Measurements from ENCODE around the gene CBX4. TPM values are rescaled to one million over a fixed set of nuclear protein-coding genes. Genes with fewer than 3 reads are reported as not detected.
A peak's percentile ranks its signal among the peaks of the same experiment; 100 is the strongest.

The CBX4 gene
- polyA plus RNA-seq, 1 of the 3 experiments (the other 2 are of a cell fraction) = 21.9 TPM

DNA sequence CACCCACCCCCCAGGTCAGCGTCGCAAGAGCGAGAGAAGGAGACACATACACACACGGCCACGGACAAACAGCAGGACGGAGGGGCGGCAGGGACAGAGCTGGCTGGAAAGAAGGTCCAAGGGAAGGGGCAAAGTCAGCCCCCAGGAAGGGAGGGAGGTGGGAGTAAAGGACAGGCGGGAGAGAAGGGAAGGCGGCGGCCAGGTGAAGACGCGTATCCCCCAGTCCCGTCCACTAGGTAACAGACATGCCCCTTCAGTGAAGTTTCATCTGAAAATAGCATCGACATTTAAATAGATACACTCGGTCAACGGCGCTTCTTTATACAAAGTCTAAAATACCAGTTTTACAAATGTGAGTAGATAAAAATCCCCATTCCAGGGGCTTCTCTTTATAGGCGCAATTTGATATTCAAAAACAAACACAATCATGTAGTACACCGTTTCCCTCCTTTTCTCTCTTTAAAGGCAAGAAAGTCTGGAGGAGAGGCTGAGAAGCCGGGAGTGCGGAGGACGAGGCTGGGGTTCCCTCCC is 46.8 kb downstream of the CBX4 start (continued):
- TF ChIP-seq, protein P1, sequence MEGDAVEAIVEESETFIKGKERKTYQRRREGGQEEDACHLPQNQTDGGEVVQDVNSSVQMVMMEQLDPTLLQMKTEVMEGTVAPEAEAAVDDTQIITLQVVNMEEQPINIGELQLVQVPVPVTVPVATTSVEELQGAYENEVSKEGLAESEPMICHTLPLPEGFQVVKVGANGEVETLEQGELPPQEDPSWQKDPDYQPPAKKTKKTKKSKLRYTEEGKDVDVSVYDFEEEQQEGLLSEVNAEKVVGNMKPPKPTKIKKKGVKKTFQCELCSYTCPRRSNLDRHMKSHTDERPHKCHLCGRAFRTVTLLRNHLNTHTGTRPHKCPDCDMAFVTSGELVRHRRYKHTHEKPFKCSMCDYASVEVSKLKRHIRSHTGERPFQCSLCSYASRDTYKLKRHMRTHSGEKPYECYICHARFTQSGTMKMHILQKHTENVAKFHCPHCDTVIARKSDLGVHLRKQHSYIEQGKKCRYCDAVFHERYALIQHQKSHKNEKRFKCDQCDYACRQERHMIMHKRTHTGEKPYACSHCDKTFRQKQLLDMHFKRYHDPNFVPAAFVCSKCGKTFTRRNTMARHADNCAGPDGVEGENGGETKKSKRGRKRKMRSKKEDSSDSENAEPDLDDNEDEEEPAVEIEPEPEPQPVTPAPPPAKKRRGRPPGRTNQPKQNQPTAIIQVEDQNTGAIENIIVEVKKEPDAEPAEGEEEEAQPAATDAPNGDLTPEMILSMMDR (IDR thresholded peaks at IDR 0.05) = no peak
- TF ChIP-seq TCF12 (IDR thresholded peaks at IDR 0.05) = no peak

DNA sequence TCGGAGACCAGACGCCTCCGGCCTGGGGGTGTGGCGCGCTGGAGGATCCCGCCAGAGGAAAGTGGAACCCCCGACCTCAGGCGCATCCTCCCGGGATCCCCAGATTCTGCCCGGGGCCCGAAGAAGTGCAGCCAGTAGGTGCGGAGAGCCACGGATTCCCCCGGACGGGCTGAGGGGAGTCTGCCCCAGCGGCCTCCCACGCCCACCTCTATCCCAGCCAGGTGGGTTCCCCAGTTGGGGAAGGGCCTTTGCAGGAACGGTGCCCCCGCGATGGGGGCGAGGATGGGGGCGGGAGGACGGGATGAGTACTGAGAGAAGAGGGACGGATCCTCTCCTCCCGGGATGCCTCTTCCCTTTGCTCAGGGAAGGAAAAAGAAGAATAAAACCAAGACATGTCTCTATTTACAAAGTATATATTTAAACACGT is 47.5 kb downstream of the CBX4 start:
- ChIA-PET CTCF (interaction anchor here (2.6 kb wide), 1 partner anchor 20 kb away, joined by 8 read pairs; no protein-coding TSS in a partner anchor), POLR2A (no interaction called here)
- Histone ChIP-seq H3K9me3 (no peaks in the 10 kb centered on the region), H2AFZ (ENCODE audit: low read depth) (no peak overlapping the region), H3F3A (replicated peaks; ENCODE audit: insufficient read depth) (peaks cover 12% of the 10 kb centered on the region), H3K4me1 (ENCODE audit: control insufficient read depth in 1 of 2, insufficient read depth in 2 of 2, low read depth in 1 of 2, low read length in 1 of 2) (peaks cover 16 to 57% of the 10 kb centered on the region in 2 experiments; a peak in 3 of 4 replicates), H3K36me3 (replicated peaks in 1 of 2; ENCODE audit: control insufficient read depth in 1 of 2, insufficient read depth in 2 of 2, low read length in 1 of 2) (peaks cover 0 to 24% of the 10 kb centered on the region in 2 experiments), H3K4me2 (no peak overlapping the region), H3K4me3 (ENCODE audit: low read depth in 2 of 2, low read length in 1 of 2) (no peak overlapping the region), H3K9ac (no peak overlapping the region), H3K9me2 (no peaks in the 10 kb centered on the region), H3K27ac (ENCODE audit: low read depth in 2 of 2, low read length in 1 of 2) (no peak overlapping the region), H3K27me3 (ENCODE audit: insufficient read depth) (no peaks in the 10 kb centered on the region), H3K79me2 (ENCODE audit: insufficient read depth) (peaks cover 18% of the 10 kb centered on the region), H4K20me1 (ENCODE audit: insufficient read depth) (peaks cover 11% of the 10 kb centered on the region; the same call in 1 of the 2 replicates)
- 78% methylated on average over 20 of the region's 26 CpGs for WGBS (ENCODE audit: low lambda C conversion rate)
- TF ChIP-seq MEF2A (IDR thresholded peaks at IDR 0.05; ENCODE audit: borderline replicate concordance, low read depth) (no peak), EP300 (IDR thresholded peaks at IDR 0.05; ENCODE audit: borderline replicate concordance in 1 of 2, low read depth in 1 of 2, low read length in 1 of 2) (no peak), TAF1 (IDR thresholded peaks at IDR 0.05; ENCODE audit: borderline replicate concordance, low read depth, low read length) (no peak), YY1 (IDR thresholded peaks at IDR 0.05; ENCODE audit: low read depth) (no peak), RAD21 (IDR thresholded peaks at IDR 0.05; ENCODE audit: low read length) (no peak), RXRA (IDR thresholded peaks at IDR 0.05; ENCODE audit: borderline replicate concordance, low read depth) (no peak), ELF1 (IDR thresholded peaks at IDR 0.05) (no peak), POLR2AphosphoS5 (IDR thresholded peaks at IDR 0.05; ENCODE audit: low read depth, low read length) (no peak), FOXM1 (IDR thresholded peaks at IDR 0.05; ENCODE audit: low read depth) (no peak)
- DNase-seq = peak; percentile 63

DNA sequence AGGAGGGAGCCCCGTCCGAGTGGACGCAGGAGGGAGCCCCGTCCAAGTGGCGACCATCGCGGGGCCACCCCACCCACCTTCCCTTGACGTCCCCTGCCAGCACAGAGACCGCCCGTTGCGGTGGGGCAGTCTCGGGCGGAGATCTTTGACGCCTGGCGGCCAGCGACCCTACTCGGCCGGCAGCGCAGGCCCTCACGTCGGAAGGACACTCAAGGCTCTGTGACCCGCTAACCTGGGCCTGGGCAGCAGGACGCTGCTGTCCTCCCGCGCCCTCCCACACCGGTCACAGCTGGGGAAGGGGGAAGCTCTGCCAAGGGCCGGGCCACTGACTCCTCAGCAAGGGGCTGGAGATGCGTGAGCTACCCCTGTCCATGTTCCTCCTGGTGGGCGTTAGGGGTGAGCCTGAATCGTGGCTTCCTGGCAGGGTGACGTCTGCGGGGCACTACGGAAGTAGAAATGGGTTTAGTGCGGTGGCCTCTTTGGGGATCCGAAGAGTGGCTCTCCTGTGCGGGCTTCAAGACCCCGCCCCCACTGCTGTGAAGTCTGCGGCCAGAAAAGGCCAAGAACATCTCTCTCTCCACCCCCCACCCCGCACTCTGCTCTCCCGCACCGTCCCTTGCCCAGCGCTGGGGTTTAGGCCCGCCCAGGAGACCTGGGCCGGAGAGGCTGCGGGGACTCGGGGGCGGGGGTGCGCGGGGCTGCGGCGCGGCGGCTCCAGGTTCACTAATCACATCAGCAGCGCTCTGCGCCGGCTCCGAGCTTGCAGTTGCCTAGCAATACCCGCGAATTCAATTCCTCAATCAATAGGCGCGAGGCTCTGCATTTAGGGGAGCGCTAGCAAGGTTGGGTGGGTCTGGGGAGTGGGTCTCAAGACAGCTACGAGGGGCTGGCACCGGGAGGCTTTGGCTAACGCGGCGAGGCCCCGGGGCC is 48.2 kb downstream of the CBX4 start:
- Histone ChIP-seq H3K9me3 (no peaks in the 10 kb centered on the region), H4K20me1 (ENCODE audit: insufficient read depth) (peaks cover 13% of the 10 kb centered on the region), H2AFZ (ENCODE audit: low read depth) (no peak overlapping the region), H3K4me2 (no peak overlapping the region), H3K36me3 (replicated peaks in 1 of 2; ENCODE audit: control insufficient read depth in 1 of 2, insufficient read depth in 2 of 2, low read length in 1 of 2) (peaks cover 0 to 24% of the 10 kb centered on the region in 2 experiments), H3K4me1 (ENCODE audit: control insufficient read depth in 1 of 2, insufficient read depth in 2 of 2, low read depth in 1 of 2, low read length in 1 of 2) (peaks cover 16 to 62% of the 10 kb centered on the region in 2 experiments; a peak in 3 of 4 replicates), H3K79me2 (ENCODE audit: insufficient read depth) (peaks cover 11% of the 10 kb centered on the region), H3F3A (replicated peaks; ENCODE audit: insufficient read depth) (peaks cover 12% of the 10 kb centered on the region), H3K27me3 (ENCODE audit: insufficient read depth) (no peaks in the 10 kb centered on the region), H3K9ac (no peak overlapping the region), H3K9me2 (no peaks in the 10 kb centered on the region), H3K27ac (ENCODE audit: low read depth in 2 of 2, low read length in 1 of 2) (no peak overlapping the region), H3K4me3 (ENCODE audit: low read depth in 2 of 2, low read length in 1 of 2) (no peak overlapping the region)
- POLR2A ChIA-PET = no interaction called here
- CTCF ChIA-PET = interaction anchor here (0.6 to 2.6 kb wide), 2 partner anchors 18 to 20 kb away, joined by 3 to 8 read pairs; no protein-coding TSS in a partner anchor
- TF ChIP-seq RAD21 (IDR thresholded peaks at IDR 0.05; ENCODE audit: low read length) (no peak), MXI1 (IDR thresholded peaks at IDR 0.05; ENCODE audit: low read depth, low read length) (no peak), MEF2A (IDR thresholded peaks at IDR 0.05; ENCODE audit: borderline replicate concordance, low read depth) (no peak), GABPA (IDR thresholded peaks at IDR 0.05; ENCODE audit: low read depth) (no peak), FOXJ3 (CRISPR knock-in tag; IDR thresholded peaks at IDR 0.05) (no peak), EP300 (IDR thresholded peaks at IDR 0.05; ENCODE audit: borderline replicate concordance in 1 of 2, low read depth in 1 of 2, low read length in 1 of 2) (no peak), YY1 (IDR thresholded peaks at IDR 0.05; ENCODE audit: low read depth) (no peak), SIN3A (IDR thresholded peaks at IDR 0.05; ENCODE audit: borderline replicate concordance, low read depth, low read length) (no peak), RFX5 (IDR thresholded peaks at IDR 0.05; ENCODE audit: low read length) (no peak)
- TF ChIP-seq, protein P2, sequence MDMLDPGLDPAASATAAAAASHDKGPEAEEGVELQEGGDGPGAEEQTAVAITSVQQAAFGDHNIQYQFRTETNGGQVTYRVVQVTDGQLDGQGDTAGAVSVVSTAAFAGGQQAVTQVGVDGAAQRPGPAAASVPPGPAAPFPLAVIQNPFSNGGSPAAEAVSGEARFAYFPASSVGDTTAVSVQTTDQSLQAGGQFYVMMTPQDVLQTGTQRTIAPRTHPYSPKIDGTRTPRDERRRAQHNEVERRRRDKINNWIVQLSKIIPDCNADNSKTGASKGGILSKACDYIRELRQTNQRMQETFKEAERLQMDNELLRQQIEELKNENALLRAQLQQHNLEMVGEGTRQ (IDR thresholded peaks at IDR 0.05; ENCODE audit: borderline replicate concordance, low read depth, low read length) = no peak
- TF ChIP-seq, protein P3, sequence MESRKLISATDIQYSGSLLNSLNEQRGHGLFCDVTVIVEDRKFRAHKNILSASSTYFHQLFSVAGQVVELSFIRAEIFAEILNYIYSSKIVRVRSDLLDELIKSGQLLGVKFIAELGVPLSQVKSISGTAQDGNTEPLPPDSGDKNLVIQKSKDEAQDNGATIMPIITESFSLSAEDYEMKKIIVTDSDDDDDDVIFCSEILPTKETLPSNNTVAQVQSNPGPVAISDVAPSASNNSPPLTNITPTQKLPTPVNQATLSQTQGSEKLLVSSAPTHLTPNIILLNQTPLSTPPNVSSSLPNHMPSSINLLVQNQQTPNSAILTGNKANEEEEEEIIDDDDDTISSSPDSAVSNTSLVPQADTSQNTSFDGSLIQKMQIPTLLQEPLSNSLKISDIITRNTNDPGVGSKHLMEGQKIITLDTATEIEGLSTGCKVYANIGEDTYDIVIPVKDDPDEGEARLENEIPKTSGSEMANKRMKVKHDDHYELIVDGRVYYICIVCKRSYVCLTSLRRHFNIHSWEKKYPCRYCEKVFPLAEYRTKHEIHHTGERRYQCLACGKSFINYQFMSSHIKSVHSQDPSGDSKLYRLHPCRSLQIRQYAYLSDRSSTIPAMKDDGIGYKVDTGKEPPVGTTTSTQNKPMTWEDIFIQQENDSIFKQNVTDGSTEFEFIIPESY (IDR thresholded peaks at IDR 0.05; ENCODE audit: borderline replicate concordance, low read depth) = no peak
- WGBS (ENCODE audit: low lambda C conversion rate) = 74% methylated on average over 61 of the region's 68 CpGs
- DNase-seq = peak; percentile 81

Data from SK-N-SH (cell line).